Measurements from ENCODE around the gene RHBDL1. TPM values are rescaled to one million over a fixed set of nuclear protein-coding genes. Genes with fewer than 3 reads are reported as not detected.

RHBDL1 gene
- total and polyA plus RNA-seq, 9 of the 15 experiments (the other 6 are each of a cell fraction or from before 2014, with no cell fraction given), result 0.03 to 5.6 (median 1.3) TPM; not detected in 1

- peak; percentile 86 to 89 (median 87) for DNase-seq (ENCODE audit: extremely low read depth in 1 of 4, low spot score in 3 of 4)
- no TSS peak for BruUV-seq (replicated peaks)
- H4K20me1 ChIP-seq (replicated peaks; ENCODE audit: control insufficient read depth, insufficient read depth, low read length), result no peaks in the 10 kb centered on the region; the same call in 1 of the 2 replicates
- peak within 1 kb of the TSS; percentile 97 for H3K4me2 ChIP-seq (ENCODE audit: insufficient read depth, low read length)
- in situ Hi-C loops (cut with MboI), result no loop called here
- CTCF ChIA-PET (ENCODE audit: low intra/inter-chr PET ratio), result no interaction called here
- no peaks in the 10 kb centered on the region for H3K9me3 ChIP-seq (replicated peaks; ENCODE audit: control insufficient read depth, insufficient read depth, low read depth, low read length)
- peak within 1 kb of the TSS; percentile 90 to 100 for H3K9ac ChIP-seq (ENCODE audit: insufficient read depth in 1 of 2, low read depth in 2 of 2, low read length in 2 of 2)
- peaks cover 43% of the 10 kb centered on the region for H3K79me2 ChIP-seq (ENCODE audit: control insufficient read depth, insufficient read depth, low read length)
- peaks cover 15 to 97% of the 10 kb centered on the region in 2 experiments for H3K4me1 ChIP-seq (replicated peaks in 1 of 2; ENCODE audit: control insufficient read depth in 2 of 2, insufficient read depth in 2 of 2, low read length in 2 of 2)
- peak; percentile 48 for ATAC-seq
- H3K27me3 ChIP-seq (ENCODE audit: control insufficient read depth in 2 of 2, insufficient read depth in 2 of 2, low read length in 2 of 2), result no peaks in the 10 kb centered on the region
- peak within 1 kb of the TSS; percentile 98 for H3K27ac ChIP-seq (ENCODE audit: extremely low read depth, low read depth, low read length)
- POLR2A ChIA-PET, result interaction anchor here (0.5 to 4.5 kb wide), 5 partner anchors 10 to 568 kb away, joined by 3 to 25 read pairs (median 5); partner anchors contain the start of gene METRN
- no peaks in the 10 kb centered on the region for H3K9me1 ChIP-seq (ENCODE audit: control insufficient read depth, insufficient read depth, low read length)
- H3K36me3 ChIP-seq (ENCODE audit: control insufficient read depth, insufficient read depth, low read length), result peaks cover 37% of the 10 kb centered on the region; the same call in 1 of the 3 replicates
- H3K4me3 ChIP-seq, result peak within 1 kb of the TSS; percentile 80
- no peak for FAIRE-seq
- intact Hi-C loops (cut with micrococcal nuclease), result no loop called here
- 46% methylated on average over 22 of the region's 88 CpGs for WGBS (ENCODE audit: insufficient coverage, low coverage, missing lambda C conversion rate)
- peak within 1 kb of the TSS; percentile 33; the same call in 1 of the 2 replicates for H2AFZ ChIP-seq (ENCODE audit: low read depth, low read length)
- TF ChIP-seq SRSF7 (optimal IDR thresholded peaks at IDR 0.05; ENCODE audit: low read depth, low read length) (no peak), ZNF165 (CRISPR knock-in tag; IDR thresholded peaks at IDR 0.05; ENCODE audit: borderline replicate concordance) (no peak), MTF1 (CRISPR knock-in tag; IDR thresholded peaks at IDR 0.05; ENCODE audit: borderline replicate concordance) (no peak), FOXK1 (CRISPR knock-in tag; IDR thresholded peaks at IDR 0.05; ENCODE audit: borderline replicate concordance) (no peak), ZNF347 (CRISPR knock-in tag; IDR thresholded peaks at IDR 0.05; ENCODE audit: low read depth) (no peak), ZNF175 (CRISPR knock-in tag; IDR thresholded peaks at IDR 0.05; ENCODE audit: low read depth) (no peak), TAF15 (IDR thresholded peaks at IDR 0.05; ENCODE audit: low read depth, low read length) (peak; percentile 72; the same call in 1 of the 2 replicates), POLR2AphosphoS5 (IDR thresholded peaks at IDR 0.05; ENCODE audit: control insufficient read depth, insufficient read depth, low read depth, low read length) (peak; percentile 41; the same call in 1 of the 2 replicates), DMBX1 (CRISPR knock-in tag; IDR thresholded peaks at IDR 0.05; ENCODE audit: borderline replicate concordance) (no peak)
- TF ChIP-seq, protein P1, sequence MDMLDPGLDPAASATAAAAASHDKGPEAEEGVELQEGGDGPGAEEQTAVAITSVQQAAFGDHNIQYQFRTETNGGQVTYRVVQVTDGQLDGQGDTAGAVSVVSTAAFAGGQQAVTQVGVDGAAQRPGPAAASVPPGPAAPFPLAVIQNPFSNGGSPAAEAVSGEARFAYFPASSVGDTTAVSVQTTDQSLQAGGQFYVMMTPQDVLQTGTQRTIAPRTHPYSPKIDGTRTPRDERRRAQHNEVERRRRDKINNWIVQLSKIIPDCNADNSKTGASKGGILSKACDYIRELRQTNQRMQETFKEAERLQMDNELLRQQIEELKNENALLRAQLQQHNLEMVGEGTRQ (CRISPR knock-in tag; IDR thresholded peaks at IDR 0.05), result peak; percentile 53
- TF ChIP-seq, protein P2, sequence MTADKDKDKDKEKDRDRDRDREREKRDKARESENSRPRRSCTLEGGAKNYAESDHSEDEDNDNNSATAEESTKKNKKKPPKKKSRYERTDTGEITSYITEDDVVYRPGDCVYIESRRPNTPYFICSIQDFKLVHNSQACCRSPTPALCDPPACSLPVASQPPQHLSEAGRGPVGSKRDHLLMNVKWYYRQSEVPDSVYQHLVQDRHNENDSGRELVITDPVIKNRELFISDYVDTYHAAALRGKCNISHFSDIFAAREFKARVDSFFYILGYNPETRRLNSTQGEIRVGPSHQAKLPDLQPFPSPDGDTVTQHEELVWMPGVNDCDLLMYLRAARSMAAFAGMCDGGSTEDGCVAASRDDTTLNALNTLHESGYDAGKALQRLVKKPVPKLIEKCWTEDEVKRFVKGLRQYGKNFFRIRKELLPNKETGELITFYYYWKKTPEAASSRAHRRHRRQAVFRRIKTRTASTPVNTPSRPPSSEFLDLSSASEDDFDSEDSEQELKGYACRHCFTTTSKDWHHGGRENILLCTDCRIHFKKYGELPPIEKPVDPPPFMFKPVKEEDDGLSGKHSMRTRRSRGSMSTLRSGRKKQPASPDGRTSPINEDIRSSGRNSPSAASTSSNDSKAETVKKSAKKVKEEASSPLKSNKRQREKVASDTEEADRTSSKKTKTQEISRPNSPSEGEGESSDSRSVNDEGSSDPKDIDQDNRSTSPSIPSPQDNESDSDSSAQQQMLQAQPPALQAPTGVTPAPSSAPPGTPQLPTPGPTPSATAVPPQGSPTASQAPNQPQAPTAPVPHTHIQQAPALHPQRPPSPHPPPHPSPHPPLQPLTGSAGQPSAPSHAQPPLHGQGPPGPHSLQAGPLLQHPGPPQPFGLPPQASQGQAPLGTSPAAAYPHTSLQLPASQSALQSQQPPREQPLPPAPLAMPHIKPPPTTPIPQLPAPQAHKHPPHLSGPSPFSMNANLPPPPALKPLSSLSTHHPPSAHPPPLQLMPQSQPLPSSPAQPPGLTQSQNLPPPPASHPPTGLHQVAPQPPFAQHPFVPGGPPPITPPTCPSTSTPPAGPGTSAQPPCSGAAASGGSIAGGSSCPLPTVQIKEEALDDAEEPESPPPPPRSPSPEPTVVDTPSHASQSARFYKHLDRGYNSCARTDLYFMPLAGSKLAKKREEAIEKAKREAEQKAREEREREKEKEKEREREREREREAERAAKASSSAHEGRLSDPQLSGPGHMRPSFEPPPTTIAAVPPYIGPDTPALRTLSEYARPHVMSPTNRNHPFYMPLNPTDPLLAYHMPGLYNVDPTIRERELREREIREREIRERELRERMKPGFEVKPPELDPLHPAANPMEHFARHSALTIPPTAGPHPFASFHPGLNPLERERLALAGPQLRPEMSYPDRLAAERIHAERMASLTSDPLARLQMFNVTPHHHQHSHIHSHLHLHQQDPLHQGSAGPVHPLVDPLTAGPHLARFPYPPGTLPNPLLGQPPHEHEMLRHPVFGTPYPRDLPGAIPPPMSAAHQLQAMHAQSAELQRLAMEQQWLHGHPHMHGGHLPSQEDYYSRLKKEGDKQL (CRISPR knock-in tag; IDR thresholded peaks at IDR 0.05; ENCODE audit: borderline replicate concordance), result no peak
- TF ChIP-seq, protein P3, sequence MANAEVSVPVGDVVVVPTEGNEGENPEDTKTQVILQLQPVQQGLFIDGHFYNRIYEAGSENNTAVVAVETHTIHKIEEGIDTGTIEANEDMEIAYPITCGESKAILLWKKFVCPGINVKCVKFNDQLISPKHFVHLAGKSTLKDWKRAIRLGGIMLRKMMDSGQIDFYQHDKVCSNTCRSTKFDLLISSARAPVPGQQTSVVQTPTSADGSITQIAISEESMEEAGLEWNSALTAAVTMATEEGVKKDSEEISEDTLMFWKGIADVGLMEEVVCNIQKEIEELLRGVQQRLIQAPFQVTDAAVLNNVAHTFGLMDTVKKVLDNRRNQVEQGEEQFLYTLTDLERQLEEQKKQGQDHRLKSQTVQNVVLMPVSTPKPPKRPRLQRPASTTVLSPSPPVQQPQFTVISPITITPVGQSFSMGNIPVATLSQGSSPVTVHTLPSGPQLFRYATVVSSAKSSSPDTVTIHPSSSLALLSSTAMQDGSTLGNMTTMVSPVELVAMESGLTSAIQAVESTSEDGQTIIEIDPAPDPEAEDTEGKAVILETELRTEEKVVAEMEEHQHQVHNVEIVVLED (CRISPR knock-in tag; IDR thresholded peaks at IDR 0.05), result no peak
Observed at GRCh38 chr16:726438-727290, 51.2 kb downstream of the RHBDL1 start, which contains the start of the genes CCDC78 and HAGHL. CCDC78 (minus strand) TSS chr16:726443; CDS start chr16:726367, 76 bp downstream. HAGHL (plus strand) TSS chr16:727106; CDS start chr16:727510, 404 bp downstream.

All from K562 (cell line).